ENCODE results near the gene WWOX. TPM values are rescaled to one million over a fixed set of nuclear protein-coding genes. Genes with fewer than 3 reads are reported as not detected.

The WWOX gene
- total and polyA plus RNA-seq, 2 experiments from 2014 or later: 17.0 to 39.8 TPM

DNA sequence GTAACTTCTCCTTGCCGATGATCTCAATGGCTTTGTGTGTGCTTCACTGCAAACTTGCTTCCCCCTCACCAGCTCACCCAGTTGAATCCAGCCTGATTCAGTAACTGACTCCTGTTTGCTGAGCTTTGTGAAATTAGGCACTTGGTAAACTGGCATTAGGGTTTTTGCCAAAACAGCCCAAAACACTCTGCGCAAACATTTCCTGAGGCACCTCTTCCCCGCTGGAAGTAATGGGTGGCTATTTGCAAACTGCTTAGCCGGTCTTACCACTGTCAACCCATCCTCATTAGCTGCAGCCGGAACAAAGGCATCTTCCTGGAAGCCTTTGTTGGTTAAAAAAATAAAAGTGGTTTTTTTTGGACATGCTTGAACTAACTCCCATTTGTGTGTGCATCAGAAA lies 1147.9 kb downstream of the WWOX start:
- H4K20me1 ChIP-seq (ENCODE audit: insufficient read depth, poor library complexity, severe bottlenecking): no peaks in the 10 kb centered on the region
- H3K4me2 ChIP-seq: no peak overlapping the region
- H3K4me3 ChIP-seq: no peak overlapping the region
- no peak for DNase-seq (ENCODE audit: low spot score)
- no peaks in the 10 kb centered on the region for H3K9me3 ChIP-seq (ENCODE audit: low read depth)
- no peak overlapping the region for H3K27ac ChIP-seq
- no peak overlapping the region for H2AFZ ChIP-seq
- H3K36me3 ChIP-seq (replicated peaks; ENCODE audit: insufficient read depth, low read depth): no peaks in the 10 kb centered on the region
- no peaks in the 10 kb centered on the region for H3K9me2 ChIP-seq (replicated peaks; ENCODE audit: insufficient read depth)
- TF ChIP-seq EZH2 (IDR thresholded peaks at IDR 0.05; ENCODE audit: borderline replicate concordance): no peak
- TF ChIP-seq, protein P1, sequence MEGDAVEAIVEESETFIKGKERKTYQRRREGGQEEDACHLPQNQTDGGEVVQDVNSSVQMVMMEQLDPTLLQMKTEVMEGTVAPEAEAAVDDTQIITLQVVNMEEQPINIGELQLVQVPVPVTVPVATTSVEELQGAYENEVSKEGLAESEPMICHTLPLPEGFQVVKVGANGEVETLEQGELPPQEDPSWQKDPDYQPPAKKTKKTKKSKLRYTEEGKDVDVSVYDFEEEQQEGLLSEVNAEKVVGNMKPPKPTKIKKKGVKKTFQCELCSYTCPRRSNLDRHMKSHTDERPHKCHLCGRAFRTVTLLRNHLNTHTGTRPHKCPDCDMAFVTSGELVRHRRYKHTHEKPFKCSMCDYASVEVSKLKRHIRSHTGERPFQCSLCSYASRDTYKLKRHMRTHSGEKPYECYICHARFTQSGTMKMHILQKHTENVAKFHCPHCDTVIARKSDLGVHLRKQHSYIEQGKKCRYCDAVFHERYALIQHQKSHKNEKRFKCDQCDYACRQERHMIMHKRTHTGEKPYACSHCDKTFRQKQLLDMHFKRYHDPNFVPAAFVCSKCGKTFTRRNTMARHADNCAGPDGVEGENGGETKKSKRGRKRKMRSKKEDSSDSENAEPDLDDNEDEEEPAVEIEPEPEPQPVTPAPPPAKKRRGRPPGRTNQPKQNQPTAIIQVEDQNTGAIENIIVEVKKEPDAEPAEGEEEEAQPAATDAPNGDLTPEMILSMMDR (IDR thresholded peaks at IDR 0.05; ENCODE audit: poor library complexity): no peak
- no peak for TF ChIP-seq EZH2phosphoT487 (IDR thresholded peaks at IDR 0.05; ENCODE audit: low read depth, severe bottlenecking, unreplicated experiment)
- WGBS (ENCODE audit: low lambda C conversion rate, missing lambda C conversion rate): 76% methylated on average over 5 of the region's 5 CpGs
- H3K79me2 ChIP-seq: no peaks in the 10 kb centered on the region
- H3K4me1 ChIP-seq (ENCODE audit: insufficient read depth): peaks cover 1% of the 10 kb centered on the region
- H3K27me3 ChIP-seq: no peaks in the 10 kb centered on the region

DNA sequence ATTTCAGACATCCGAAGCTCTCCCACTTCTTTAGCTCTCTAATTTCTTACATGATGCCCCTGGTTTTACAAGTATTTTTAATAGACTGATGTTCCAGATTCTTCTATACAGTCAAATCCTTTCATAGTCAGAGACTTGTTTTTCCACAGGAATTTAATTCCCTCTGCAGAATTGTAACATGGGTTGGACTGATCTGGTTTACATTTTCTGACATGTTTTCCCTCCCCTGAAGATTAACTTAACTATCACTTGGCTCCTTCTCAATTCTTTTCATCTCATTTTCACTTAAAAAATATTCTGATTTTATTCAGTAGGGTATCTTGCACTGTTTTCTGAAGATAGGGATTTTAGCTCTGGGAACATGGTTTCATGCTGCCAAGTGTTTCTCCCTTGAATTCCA lies 1148.9 kb downstream of the WWOX start:
- no peaks in the 10 kb centered on the region for H3K36me3 ChIP-seq (replicated peaks; ENCODE audit: insufficient read depth, low read depth)
- no peaks in the 10 kb centered on the region for H4K20me1 ChIP-seq (ENCODE audit: insufficient read depth, poor library complexity, severe bottlenecking)
- no peaks in the 10 kb centered on the region for H3K27me3 ChIP-seq
- H3K27ac ChIP-seq: no peak overlapping the region
- H3K4me1 ChIP-seq (ENCODE audit: insufficient read depth): peaks cover 8% of the 10 kb centered on the region
- no peaks in the 10 kb centered on the region for H3K9me2 ChIP-seq (replicated peaks; ENCODE audit: insufficient read depth)
- no peak for DNase-seq (ENCODE audit: low spot score)
- no peak overlapping the region for H3K4me2 ChIP-seq
- WGBS (ENCODE audit: low lambda C conversion rate, missing lambda C conversion rate): 74% methylated on average over 1 of the region's 1 CpG
- no peak overlapping the region for H3K4me3 ChIP-seq
- no peak overlapping the region for H2AFZ ChIP-seq
- no peaks in the 10 kb centered on the region for H3K9me3 ChIP-seq (ENCODE audit: low read depth)
- no peaks in the 10 kb centered on the region for H3K79me2 ChIP-seq
- TF ChIP-seq EZH2 (IDR thresholded peaks at IDR 0.05; ENCODE audit: borderline replicate concordance): no peak
- TF ChIP-seq, protein P1 (IDR thresholded peaks at IDR 0.05; ENCODE audit: poor library complexity): no peak
- TF ChIP-seq EZH2phosphoT487 (IDR thresholded peaks at IDR 0.05; ENCODE audit: low read depth, severe bottlenecking, unreplicated experiment): no peak

DNA sequence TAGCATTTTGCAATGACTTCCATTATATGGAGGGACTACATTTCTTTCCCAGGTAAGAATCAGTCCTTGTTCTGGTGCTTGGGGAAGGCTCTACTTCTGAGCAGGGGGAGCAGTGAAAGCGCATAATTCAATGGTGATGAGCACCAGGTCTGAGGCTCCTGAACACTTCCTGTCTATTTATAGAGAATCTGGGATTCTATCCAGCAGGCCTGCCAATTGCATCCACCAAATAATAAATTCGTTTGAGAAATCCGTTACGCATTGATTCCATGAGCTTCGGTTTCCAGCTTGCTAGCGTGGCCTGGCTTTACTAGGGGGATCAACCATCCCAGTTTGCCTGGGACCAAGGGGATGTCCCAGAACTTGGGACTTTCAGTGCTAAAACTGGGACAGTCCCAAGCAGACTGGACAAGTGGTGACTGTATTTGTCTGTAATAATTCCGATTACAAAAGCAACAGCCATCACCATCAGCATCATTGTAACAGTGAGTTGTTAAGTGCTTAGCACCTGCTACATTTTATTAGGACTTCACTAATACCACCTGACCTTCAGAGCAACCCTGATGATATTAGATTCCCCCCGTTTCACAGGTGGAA lies 1151.1 kb downstream of the WWOX start:
- no peak overlapping the region for H3K27ac ChIP-seq
- H3K9me3 ChIP-seq (ENCODE audit: low read depth): no peaks in the 10 kb centered on the region
- H3K79me2 ChIP-seq: no peaks in the 10 kb centered on the region
- peaks cover 8% of the 10 kb centered on the region for H3K4me1 ChIP-seq (ENCODE audit: insufficient read depth)
- no peaks in the 10 kb centered on the region for H3K9me2 ChIP-seq (replicated peaks; ENCODE audit: insufficient read depth)
- H3K36me3 ChIP-seq (replicated peaks; ENCODE audit: insufficient read depth, low read depth): no peaks in the 10 kb centered on the region
- H3K27me3 ChIP-seq: no peaks in the 10 kb centered on the region
- no peak overlapping the region for H2AFZ ChIP-seq
- H4K20me1 ChIP-seq (ENCODE audit: insufficient read depth, poor library complexity, severe bottlenecking): no peaks in the 10 kb centered on the region
- no peak overlapping the region for H3K4me2 ChIP-seq
- WGBS (ENCODE audit: low lambda C conversion rate, missing lambda C conversion rate): 85% methylated on average over 8 of the region's 8 CpGs
- no peak for DNase-seq (ENCODE audit: low spot score)
- H3K4me3 ChIP-seq: no peak overlapping the region
- TF ChIP-seq EZH2 (IDR thresholded peaks at IDR 0.05; ENCODE audit: borderline replicate concordance): no peak
- TF ChIP-seq EZH2phosphoT487 (IDR thresholded peaks at IDR 0.05; ENCODE audit: low read depth, severe bottlenecking, unreplicated experiment): no peak
- TF ChIP-seq, protein P1 (IDR thresholded peaks at IDR 0.05; ENCODE audit: poor library complexity): no peak

Data from hepatocyte (in vitro differentiated cells).